A673 (cell line): ENCODE results near the gene PACS1. TPM values are rescaled to one million over a fixed set of nuclear protein-coding genes. Genes with fewer than 3 reads are reported as not detected.

Experiments used
- BruUV-seq: library from RNA; stranded (reverse); fragments of 400-500 nt; replicated peaks from 2 replicates; lab custom pipeline; 2021; lab: Mats Ljungman, UMichigan
- CTCF ChIA-PET: fragments of 300-600 bp; sonication (Branson Sonifier 250); formaldehyde crosslinking; loops from one replicate; lab custom pipeline; 2022; ENCODE audit warnings: antibody characterized with exemption; lab: Charles Lee
- POLR2A ChIA-PET: fragments of 300-600 bp; sonication (Branson Sonifier 250); formaldehyde crosslinking; loops from one replicate; lab custom pipeline; 2022; ENCODE audit warnings: antibody characterized with exemption; ENCODE audit not compliant: low non-redundant PET; lab: Charles Lee
- DNase-seq: peaks from one replicate; pipeline ENCODE4 v3.0.0-alpha.2; 2015; ENCODE audit warnings: low spot score
- H3K27ac ChIP-seq: fragments of 200-600 bp; sonication (generic); 2 replicates; pipeline ENCODE4 v1.5.1; 2016; ENCODE audit warnings: mixed run types, low read depth, mild to moderate bottlenecking, mixed read lengths, antibody characterized with exemption, low read length; ENCODE audit not compliant: poor library complexity, severe bottlenecking
- H3K27me3 ChIP-seq: fragments of 200-600 bp; sonication (generic); replicated peaks from 2 replicates; pipeline ENCODE4 v1.6.1; 2017; ENCODE audit warnings: mixed run types, low read depth, mild to moderate bottlenecking, mixed read lengths, antibody characterized with exemption, low read length; ENCODE audit not compliant: insufficient read depth, poor library complexity
- H3K36me3 ChIP-seq: fragments of 200-600 bp; sonication (generic); 2 replicates; pipeline ENCODE4 v1.6.1; 2016; ENCODE audit warnings: mixed run types, mild to moderate bottlenecking, mixed read lengths, antibody characterized with exemption, low read length; ENCODE audit not compliant: insufficient read depth, poor library complexity, severe bottlenecking
- H3K4me1 ChIP-seq: fragments of 200-600 bp; sonication (generic); 2 replicates; pipeline ENCODE4 v1.6.1; 2017; ENCODE audit warnings: mixed run types, mild to moderate bottlenecking, mixed read lengths, antibody characterized with exemption, low read length; ENCODE audit not compliant: insufficient read depth, poor library complexity, severe bottlenecking
- H3K4me3 ChIP-seq: fragments of 200-600 bp; sonication (generic); 2 replicates; pipeline ENCODE4 v1.5.1; 2016; ENCODE audit warnings: low read depth, mixed run types, mild to moderate bottlenecking, mixed read lengths, low read length; ENCODE audit not compliant: poor library complexity, severe bottlenecking
- H3K9me3 ChIP-seq: fragments of 200-600 bp; sonication (generic); 2 replicates; pipeline ENCODE4 v1.6.1; 2016; ENCODE audit warnings: mixed run types, low read depth, mild to moderate bottlenecking, mixed read lengths, antibody characterized with exemption, low read length; ENCODE audit not compliant: poor library complexity, severe bottlenecking
- CTCF ChIP-seq: fragments of 300-800, 200-600 bp; sonication (generic); conservative IDR thresholded peaks from 2 replicates; pipeline ENCODE4 v1.5.1; 2017; ENCODE audit warnings: low read depth, mild to moderate bottlenecking, antibody characterized with exemption, low read length, moderate library complexity, mixed read lengths
- EZH2 ChIP-seq: fragments of 200-600 bp; sonication (generic); IDR thresholded peaks from 2 replicates; pipeline ENCODE4 v1.6.1; 2017; ENCODE audit warnings: borderline replicate concordance, low read depth, mild to moderate bottlenecking, mixed read lengths, antibody characterized with exemption, low read length; ENCODE audit not compliant: poor library complexity, severe bottlenecking
- intact Hi-C: fragments of 100-400 bp; cut with micrococcal nuclease; formaldehyde crosslinking; loops from one replicate; pipeline ENCODE4 v1.10.0; 2022; ENCODE audit not compliant: unreplicated experiment
- total RNA-seq: library from RNA; stranded (reverse); gene quantifications from 2 replicates; pipeline ENCODE4 v1.2.3, GENCODE V29; 2021

PACS1 gene
- total RNA-seq, 1 experiment from 2014 or later: 75.7 TPM

- intact Hi-C loops: no loop called here
- ChIA-PET CTCF (interaction anchor here (0.6 kb wide), 1 partner anchor 19 kb away, joined by 3 read pairs; no protein-coding TSS in a partner anchor), POLR2A (no interaction called here)
- H3K4me3 ChIP-seq: no peak overlapping the region
- no peak overlapping the region for H3K27ac ChIP-seq
- no peaks in the 10 kb centered on the region for H3K27me3 ChIP-seq
- H3K9me3 ChIP-seq: no peaks in the 10 kb centered on the region
- H3K36me3 ChIP-seq: peaks cover 55% of the 10 kb centered on the region
- TF ChIP-seq CTCF: no peak
- TF ChIP-seq EZH2: no peak
- DNase-seq: no peak
- BruUV-seq: no TSS peak
- H3K4me1 ChIP-seq: peaks cover 11% of the 10 kb centered on the region
These were observed 191.5 kb downstream of the PACS1 start for GRCh38 chr11:66261578-66261977.

GRCh38 chr11:66262191-66262590 is 192.1 kb downstream of the PACS1 start:
- Histone ChIP-seq H3K4me3 (no peak overlapping the region), H3K4me1 (peaks cover 12% of the 10 kb centered on the region), H3K9me3 (no peaks in the 10 kb centered on the region), H3K27me3 (no peaks in the 10 kb centered on the region), H3K27ac (no peak overlapping the region), H3K36me3 (peaks cover 57% of the 10 kb centered on the region)
- POLR2A ChIA-PET: no interaction called here
- no TSS peak for BruUV-seq
- intact Hi-C loops: no loop called here
- DNase-seq: no peak
- TF ChIP-seq EZH2 (no peak), CTCF (no peak)
- CTCF ChIA-PET: no interaction called here

- Histone ChIP-seq H3K9me3 (no peaks in the 10 kb centered on the region), H3K4me1 (peaks cover 12% of the 10 kb centered on the region), H3K27me3 (no peaks in the 10 kb centered on the region), H3K27ac (no peak overlapping the region), H3K36me3 (peaks cover 57% of the 10 kb centered on the region), H3K4me3 (no peak overlapping the region)
- BruUV-seq: no TSS peak
- ChIA-PET POLR2A (no interaction called here), CTCF (no interaction called here)
- DNase-seq: no peak
- no peak for TF ChIP-seq EZH2
- no peak for TF ChIP-seq CTCF
- intact Hi-C loops: no loop called here
These were observed 192.6 kb downstream of the PACS1 start for GRCh38 chr11:66262696-66263095.
